RCC 7860 (cell line): Measurements from ENCODE around the gene GET3.
A peak's percentile ranks its signal among the peaks of the same experiment; 100 is the strongest.
"Not testable (repeated sequence)": the region's sequence is repeated elsewhere in the genome, so short reads cannot be mapped to it uniquely, and the experiment has no call there.

Experiments
- DNase-seq: peaks from one replicate; pipeline ENCODE4 v3.0.0-alpha.2; 2015; ENCODE audit warnings: low spot score
- FAIRE-seq: peaks from 2 replicates; lab custom pipeline; 2012; peaks lifted over from hg19 to GRCh38; lab: Jason Lieb, UNC

The GET3 gene

GRCh38 chr19:12715102-12715501 is 22.2 kb upstream of the GET3 start:
- DNase-seq: no peak
- FAIRE-seq: no peak

GRCh38 chr19:12715929-12716328 is 21.4 kb upstream of the GET3 start:
- FAIRE-seq (no peak), DNase-seq (no peak)

GRCh38 chr19:12720296-12720695 is 17.0 kb upstream of the GET3 start:
- DNase-seq (no peak), FAIRE-seq (no peak)

DNA sequence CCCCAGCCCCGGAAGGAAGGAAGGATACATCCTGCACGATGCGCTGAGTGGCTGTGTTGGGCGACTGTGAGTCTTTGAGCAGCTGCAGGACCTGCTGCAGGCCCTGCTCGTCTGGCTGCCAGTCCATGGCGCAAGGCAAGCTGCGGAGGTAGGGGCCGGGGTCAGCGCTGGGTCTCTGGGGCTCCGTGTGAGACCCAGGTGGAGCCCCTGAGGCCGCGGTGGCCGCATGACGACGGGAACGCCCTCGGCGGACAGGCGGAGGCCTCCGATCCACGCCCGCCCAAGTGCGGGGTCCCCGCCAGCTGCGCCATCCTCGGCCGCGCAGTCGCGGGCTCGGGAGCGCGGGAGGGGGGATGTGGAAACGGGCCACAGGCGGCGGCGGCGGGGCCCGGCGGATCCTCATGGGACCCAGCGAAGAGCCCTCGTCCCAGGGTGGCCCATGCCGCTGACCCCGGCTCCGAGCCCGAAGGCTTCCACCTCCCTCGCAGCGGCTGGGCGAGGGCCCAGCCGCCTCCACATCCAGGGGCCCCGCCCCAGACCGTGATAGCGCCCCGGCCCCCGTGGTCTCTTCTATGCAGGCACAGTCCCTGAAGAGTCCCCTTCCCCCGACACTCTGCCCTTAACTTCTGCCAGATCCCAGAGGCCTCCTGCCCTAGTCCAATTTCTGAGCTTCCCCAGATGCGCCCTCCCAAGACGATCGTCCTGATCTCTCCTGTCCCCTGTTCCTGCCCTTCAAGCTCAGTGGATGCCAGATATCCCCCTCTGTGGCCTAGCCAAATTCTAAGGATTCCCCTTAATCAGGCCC is 16.2 kb upstream of the GET3 start:
- DNase-seq (no peak), FAIRE-seq (no peak)

DNA sequence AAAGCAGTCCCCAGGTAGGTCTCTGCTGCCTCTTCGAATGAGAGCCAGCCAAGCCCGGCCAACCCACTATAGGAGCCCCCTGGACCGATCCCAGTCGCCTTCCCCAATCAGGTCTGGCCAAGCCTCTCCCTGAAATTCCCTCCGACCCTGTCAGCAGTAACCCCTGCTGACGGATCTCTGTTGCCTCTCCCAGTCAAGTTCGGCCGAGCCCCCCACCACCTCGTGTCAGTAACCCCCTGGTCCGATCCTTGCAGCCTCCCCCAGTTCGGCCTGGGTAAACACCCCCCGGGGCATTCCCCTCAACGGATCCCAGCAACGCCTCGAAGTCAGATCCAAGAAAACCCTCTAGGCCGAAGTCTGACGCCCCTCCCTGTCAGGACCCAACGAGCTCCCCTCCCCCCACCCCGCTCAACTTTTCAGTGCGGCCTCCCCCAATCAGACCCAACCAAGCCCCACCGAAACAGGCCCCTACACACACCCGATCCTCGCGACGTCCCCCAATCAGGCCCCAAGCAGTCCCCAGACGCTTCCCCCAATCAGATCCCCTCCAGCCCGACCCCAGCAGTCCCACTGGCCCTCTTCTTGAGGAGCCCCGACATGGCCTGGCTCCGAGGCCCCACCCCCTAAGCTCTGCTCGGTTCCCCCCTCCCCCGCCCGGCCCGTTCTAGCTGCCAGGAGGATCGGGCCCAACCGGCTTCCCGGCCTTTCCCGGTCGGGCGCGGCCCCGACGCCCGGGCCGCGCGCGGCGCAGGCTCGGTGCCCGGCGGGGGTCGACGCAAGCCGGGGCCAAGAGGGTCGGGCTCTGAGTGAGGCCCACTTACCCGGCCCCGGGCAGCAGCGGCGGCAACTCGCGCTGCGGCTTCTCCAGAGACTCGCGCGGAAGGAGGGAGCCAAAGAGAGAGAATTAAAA is 15.4 kb upstream of the GET3 start:
- DNase-seq: peak; percentile 20
- FAIRE-seq: no peak

- DNase-seq (peak; percentile 95), FAIRE-seq (peak; percentile 89)
Measured at GRCh38 chr19:12722566-12723380, 14.5 kb upstream of the GET3 start.

DNA sequence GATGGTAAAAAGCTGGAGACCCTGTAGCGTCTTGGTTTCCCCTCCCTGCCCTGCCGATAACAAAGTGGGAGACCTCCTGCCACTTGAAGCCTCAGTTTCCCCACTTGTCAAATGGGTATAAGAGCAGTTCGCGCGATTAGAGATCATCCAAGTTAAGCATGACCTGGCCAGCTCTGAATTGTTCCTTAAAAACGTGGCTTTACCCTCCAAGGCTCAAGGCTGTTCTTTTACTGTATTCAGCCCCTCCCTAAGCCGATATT is 14.0 kb upstream of the GET3 start:
- FAIRE-seq (no peak), DNase-seq (peak; percentile 8)

DNA sequence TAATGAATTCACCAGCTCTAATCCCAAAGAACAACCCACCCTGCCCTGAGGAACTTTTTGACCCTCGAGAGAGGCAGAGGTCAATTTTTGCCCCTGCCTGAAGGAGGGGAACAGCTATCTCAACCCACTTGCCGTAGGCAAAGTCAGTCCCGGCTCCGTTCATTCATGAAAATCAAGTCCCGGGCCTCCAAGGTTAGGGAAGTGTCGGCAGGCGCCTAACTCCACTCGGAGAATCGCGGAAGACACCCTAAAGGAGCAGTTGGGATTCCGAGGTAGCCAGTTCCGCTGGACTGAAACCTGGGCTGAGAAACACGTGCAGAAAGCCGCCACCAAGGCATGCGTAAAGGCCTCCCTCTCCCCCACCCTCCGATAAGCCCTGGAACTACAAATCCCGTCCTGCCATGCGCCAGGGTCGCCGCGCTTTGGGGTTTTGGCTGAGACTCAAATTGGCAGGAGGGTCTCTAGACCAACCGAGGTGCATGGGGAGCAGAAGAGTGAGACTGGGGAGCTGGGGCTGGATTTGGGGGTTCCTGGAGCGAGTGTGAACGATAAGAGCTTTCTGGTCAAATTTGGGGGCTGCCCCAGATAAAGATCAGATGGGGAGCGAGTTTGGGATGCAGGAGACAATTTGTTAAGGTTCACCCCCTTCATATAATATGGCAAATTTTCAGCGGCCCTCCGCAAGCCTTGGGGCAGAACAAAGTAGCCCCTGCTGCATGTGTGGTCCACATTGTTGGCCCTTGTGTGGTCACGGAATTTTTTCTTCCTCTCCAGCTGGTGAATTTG is 13.5 kb upstream of the GET3 start, which contains the start of gene TNPO2:
TNPO2 (minus strand) TSS at position 292 of the 786 bp plus-strand sequence. CDS start 2,955 bp downstream, outside the sequence.
- DNase-seq (peak; percentile 56), FAIRE-seq (no peak)

DNA sequence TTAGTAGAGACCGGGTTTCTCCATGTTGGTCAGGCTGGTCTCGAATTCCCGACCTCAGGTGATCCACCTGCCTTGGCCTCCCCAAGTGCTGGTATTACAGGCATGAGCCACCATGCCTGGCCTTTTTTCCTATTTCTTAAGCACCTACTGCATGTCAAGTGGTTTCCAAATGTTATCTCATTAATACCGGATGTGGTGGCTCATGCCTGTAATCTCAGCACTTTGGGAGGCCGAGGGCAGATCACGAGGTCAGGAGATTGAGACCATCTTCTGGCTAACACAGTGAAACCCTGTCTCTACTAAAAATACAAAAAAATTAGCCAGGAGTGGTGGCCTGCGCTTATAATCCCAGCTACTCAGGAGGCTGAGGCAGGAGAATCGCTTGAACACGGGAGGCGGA is 11.7 kb upstream of the GET3 start:
- not testable (repeated sequence) for DNase-seq, FAIRE-seq

DNA sequence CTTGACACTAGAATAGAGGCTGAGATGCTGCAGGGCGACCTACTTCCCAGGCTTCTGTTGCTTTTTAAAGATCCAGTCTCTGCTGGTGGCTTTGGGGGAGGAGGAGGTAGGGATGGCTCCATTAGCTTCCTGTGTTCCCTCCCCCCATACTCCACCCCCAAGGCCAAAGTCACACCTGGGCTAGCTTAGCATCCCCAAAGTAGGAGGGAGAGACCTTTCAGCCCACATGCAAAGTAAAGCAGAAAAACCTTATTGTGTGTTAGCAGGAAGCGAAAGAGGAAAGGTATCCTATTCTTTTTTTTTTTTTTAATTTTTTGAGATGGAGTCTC is 10.3 kb upstream of the GET3 start:
- DNase-seq (no peak), FAIRE-seq (no peak)

DNA sequence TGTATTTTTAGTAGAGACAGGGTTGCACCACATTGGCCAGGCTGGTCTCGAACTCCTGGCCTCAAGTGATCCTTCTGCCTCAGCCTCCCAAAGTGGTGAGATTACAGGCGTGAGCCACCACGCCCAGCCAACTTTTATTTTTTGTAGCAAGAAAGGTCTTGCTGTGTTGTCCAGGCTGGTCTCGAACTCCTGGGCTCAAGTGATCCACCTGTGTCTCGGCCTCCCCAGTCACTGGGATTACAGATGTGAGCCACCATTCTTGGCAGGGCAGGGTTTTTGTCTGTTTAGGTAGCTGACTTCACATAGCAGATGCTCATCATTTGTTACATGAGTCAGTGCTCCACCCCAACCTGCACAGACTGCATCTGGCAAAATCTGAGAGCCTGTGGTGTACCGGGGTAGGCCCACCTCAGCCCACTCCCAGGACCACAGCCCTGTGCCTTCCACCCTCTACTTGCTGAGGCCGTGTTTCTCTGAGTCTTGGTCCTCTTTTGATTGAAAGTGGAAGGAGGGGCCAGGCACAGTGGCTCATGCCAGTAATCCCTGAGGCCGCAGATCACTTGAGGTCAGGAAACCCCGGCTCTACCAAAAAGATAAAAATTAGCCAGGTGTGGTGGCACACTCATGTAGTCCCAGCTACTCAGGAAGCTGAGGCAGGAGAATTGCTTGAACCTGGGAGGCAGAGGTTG is 9.4 kb upstream of the GET3 start:
- FAIRE-seq (no peak), DNase-seq (peak; percentile 18)

GRCh38 chr19:12730064-12730463 is 7.2 kb upstream of the GET3 start:
- DNase-seq (no peak), FAIRE-seq (no peak)

- no peak for DNase-seq
- FAIRE-seq: no peak
Measured at GRCh38 chr19:12731337-12731736, 6.0 kb upstream of the GET3 start.

DNA sequence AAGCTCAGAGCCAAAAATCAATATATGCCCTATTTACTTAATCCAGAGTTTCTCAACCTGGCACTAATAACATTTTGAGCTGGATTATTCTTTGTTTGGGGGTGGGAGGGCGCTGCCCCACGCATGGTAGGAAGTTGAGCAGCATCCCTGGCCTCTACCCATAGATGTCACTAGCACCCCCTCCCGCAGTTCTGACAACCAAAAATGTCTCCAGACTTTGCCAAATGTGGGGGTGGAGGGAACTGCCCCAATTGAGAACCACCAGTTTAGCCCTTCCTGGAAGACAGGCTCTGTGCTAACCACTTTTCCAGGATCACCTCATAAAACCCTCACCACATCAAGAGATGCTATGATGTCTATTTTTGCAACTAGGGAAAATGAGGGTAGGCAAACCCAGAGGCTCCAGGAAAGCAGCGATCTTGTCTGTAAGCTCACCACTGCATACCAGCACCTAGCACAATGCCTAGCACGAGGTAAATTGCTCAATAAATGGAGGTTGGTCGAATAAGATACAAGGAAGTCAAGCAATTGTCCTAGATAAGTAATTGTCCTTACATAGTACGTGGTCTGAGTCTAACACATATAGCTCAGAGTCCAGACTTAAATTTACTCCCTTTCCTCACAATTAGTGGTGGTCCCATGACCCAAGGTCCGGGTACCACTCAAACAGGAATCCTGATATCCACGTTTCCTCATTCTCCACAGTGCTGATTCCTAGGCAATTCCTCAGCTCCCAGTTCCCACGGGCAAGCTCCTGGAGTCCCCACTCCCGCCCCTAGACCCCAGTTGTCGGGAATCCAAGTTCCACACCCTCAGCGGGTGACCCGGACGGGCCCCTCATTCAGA is 3.7 kb upstream of the GET3 start:
- DNase-seq (peak; percentile 10), FAIRE-seq (no peak)

- DNase-seq: no peak
- FAIRE-seq: no peak
Measured at GRCh38 chr19:12737835-12738351, 596 bp downstream of the GET3 start.

DNA sequence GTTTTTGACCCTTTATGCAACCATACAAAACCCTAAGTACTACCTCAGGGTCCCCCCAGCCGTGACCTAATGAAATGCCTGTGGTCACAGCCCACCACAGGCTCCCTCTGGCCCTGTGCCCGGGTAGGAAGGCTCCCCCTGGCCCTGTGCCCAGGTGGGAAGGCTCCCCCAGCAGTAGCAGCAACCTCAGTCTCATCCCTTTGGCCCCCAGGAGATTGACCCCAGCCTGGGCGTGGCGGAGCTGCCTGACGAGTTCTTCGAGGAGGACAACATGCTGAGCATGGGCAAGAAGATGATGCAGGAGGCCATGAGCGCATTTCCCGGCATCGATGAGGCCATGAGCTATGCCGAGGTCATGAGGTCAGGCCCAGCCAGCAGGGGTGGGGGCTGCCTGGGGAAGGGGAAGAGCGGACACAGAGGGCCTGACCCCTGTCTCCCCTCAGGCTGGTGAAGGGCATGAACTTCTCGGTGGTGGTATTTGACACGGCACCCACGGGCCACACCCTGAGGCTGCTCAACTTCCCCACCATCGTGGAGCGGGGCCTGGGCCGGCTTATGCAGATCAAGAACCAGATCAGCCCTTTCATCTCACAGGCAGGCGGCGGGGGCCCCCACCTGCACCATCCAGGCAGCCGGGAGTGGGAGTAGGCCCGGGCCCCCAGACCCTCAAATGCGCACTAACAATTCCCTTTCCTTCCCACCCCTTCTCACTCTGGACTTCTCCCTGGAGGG is 8.0 kb downstream of the GET3 start:
- DNase-seq (peak; percentile 66), FAIRE-seq (peak; percentile 83)

DNA sequence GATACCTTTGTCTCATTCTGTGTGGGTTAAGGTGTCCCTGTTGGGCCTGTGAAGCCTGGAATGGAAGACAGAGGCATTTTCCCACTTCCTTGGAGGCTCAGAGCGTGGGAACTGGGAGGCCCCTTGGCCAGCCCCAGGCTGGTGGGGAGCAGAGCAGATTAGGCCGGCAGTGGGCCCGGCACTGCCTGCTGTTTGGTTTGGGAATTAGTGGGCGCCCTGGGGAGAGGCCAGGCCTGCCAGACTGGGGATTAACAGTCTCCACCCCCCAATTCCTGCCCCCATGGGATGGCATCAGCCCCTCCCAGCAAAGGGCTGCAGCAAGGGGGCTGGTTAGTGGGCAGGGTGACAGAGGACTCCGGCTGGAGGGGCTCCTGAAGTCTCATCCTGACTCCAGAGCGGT is 11.2 kb downstream of the GET3 start:
- DNase-seq (no peak), FAIRE-seq (no peak)

GRCh38 chr19:12749938-12750521 is 12.7 kb downstream of the GET3 start:
- no peak for DNase-seq
- FAIRE-seq: no peak
